ENCODE measurements around the gene ALDH2.
"Not testable (repeated sequence)": the region's sequence is repeated elsewhere in the genome, so short reads cannot be mapped to it uniquely, and the experiment has no call there.

ALDH2 gene

GRCh38 chr12:111766608-111767361, at the start of gene ALDH2:
ALDH2 (plus strand) TSS chr12:111766933; CDS start chr12:111766983, 50 bp downstream.
- Histone ChIP-seq H3K27ac (ENCODE audit: low read depth, low read length) (peak within 1 kb of the TSS; percentile 78), H3K27me3 (ENCODE audit: control insufficient read depth, insufficient read depth, low read length) (no peaks in the 10 kb centered on the region), H3K36me3 (ENCODE audit: control insufficient read depth, insufficient read depth, low read length) (no peaks in the 10 kb centered on the region), H3K4me1 (ENCODE audit: control insufficient read depth, insufficient read depth, low read length) (peaks cover 13% of the 10 kb centered on the region), H3K4me3 (ENCODE audit: low read length) (peak within 1 kb of the TSS; percentile 91), H3K9ac (ENCODE audit: low read length) (peak within 1 kb of the TSS; percentile 67)

- not testable (repeated sequence) for H3K9ac ChIP-seq (ENCODE audit: low read length); H3K27me3 ChIP-seq (ENCODE audit: control insufficient read depth, insufficient read depth, low read length); H3K36me3 ChIP-seq (ENCODE audit: control insufficient read depth, insufficient read depth, low read length); H3K4me1 ChIP-seq (ENCODE audit: control insufficient read depth, insufficient read depth, low read length); H3K4me3 ChIP-seq (ENCODE audit: low read length); H3K27ac ChIP-seq (ENCODE audit: low read depth, low read length)
These were observed 47.4 kb upstream of the ALDH2 start for GRCh38 chr12:111719316-111719715.

- peaks cover 6% of the 10 kb centered on the region for H3K36me3 ChIP-seq (ENCODE audit: control insufficient read depth, insufficient read depth, low read length)
- no peak overlapping the region for H3K4me3 ChIP-seq (ENCODE audit: low read length)
- H3K4me1 ChIP-seq (ENCODE audit: control insufficient read depth, insufficient read depth, low read length): peaks cover 7% of the 10 kb centered on the region
- H3K27me3 ChIP-seq (ENCODE audit: control insufficient read depth, insufficient read depth, low read length): no peaks in the 10 kb centered on the region
- H3K9ac ChIP-seq (ENCODE audit: low read length): no peak overlapping the region
- H3K27ac ChIP-seq (ENCODE audit: low read depth, low read length): no peak overlapping the region
These were observed 46.3 kb upstream of the ALDH2 start for GRCh38 chr12:111720457-111720856.

GRCh38 chr12:111723646-111724360, 42.9 kb upstream of the ALDH2 start:
- not testable (repeated sequence) for H3K27ac ChIP-seq (ENCODE audit: low read depth, low read length); H3K9ac ChIP-seq (ENCODE audit: low read length); H3K36me3 ChIP-seq (ENCODE audit: control insufficient read depth, insufficient read depth, low read length); H3K27me3 ChIP-seq (ENCODE audit: control insufficient read depth, insufficient read depth, low read length); H3K4me1 ChIP-seq (ENCODE audit: control insufficient read depth, insufficient read depth, low read length); H3K4me3 ChIP-seq (ENCODE audit: low read length)

- peaks cover 9% of the 10 kb centered on the region for H3K36me3 ChIP-seq (ENCODE audit: control insufficient read depth, insufficient read depth, low read length)
These were observed 37.9 kb upstream of the ALDH2 start for GRCh38 chr12:111728795-111729194.

DNA sequence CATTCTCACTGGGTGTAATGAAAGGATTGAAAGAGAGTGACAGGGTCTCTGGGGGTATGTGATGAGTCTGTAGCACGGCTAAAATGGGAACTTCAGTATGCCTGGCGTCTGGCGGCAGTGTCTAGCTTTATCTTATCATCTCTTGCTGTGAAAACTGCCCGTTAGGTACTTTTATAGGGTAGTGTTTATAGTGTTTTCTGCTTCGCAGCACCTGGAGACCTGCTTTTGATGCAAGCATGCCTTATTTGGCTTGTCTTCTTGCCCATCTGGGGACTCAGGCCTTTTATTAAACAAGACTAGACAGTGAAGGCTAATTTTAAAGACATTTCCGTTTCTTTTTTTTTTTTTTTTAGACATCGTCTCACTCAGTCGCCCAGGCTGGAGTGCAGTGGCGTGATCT, 36.3 kb upstream of the ALDH2 start:
- no peak overlapping the region for H3K4me3 ChIP-seq (ENCODE audit: low read length)
- no peaks in the 10 kb centered on the region for H3K4me1 ChIP-seq (ENCODE audit: control insufficient read depth, insufficient read depth, low read length)
- no peak overlapping the region for H3K27ac ChIP-seq (ENCODE audit: low read depth, low read length)
- H3K9ac ChIP-seq (ENCODE audit: low read length): no peak overlapping the region
- H3K36me3 ChIP-seq (ENCODE audit: control insufficient read depth, insufficient read depth, low read length): peaks cover 9% of the 10 kb centered on the region
- no peaks in the 10 kb centered on the region for H3K27me3 ChIP-seq (ENCODE audit: control insufficient read depth, insufficient read depth, low read length)

More at GRCh38 chr12:111728795-111729194, 37.9 kb upstream of the ALDH2 start:
- Histone ChIP-seq H3K27me3 (ENCODE audit: control insufficient read depth, insufficient read depth, low read length) (no peaks in the 10 kb centered on the region), H3K9ac (ENCODE audit: low read length) (no peak overlapping the region), H3K4me1 (ENCODE audit: control insufficient read depth, insufficient read depth, low read length) (no peaks in the 10 kb centered on the region), H3K4me3 (ENCODE audit: low read length) (no peak overlapping the region), H3K27ac (ENCODE audit: low read depth, low read length) (no peak overlapping the region)

GRCh38 chr12:111732786-111733185, 33.9 kb upstream of the ALDH2 start:
- Histone ChIP-seq H3K4me3 (ENCODE audit: low read length) (no peak overlapping the region), H3K9ac (ENCODE audit: low read length) (no peak overlapping the region), H3K4me1 (ENCODE audit: control insufficient read depth, insufficient read depth, low read length) (no peaks in the 10 kb centered on the region), H3K36me3 (ENCODE audit: control insufficient read depth, insufficient read depth, low read length) (peaks cover 8% of the 10 kb centered on the region), H3K27ac (ENCODE audit: low read depth, low read length) (no peak overlapping the region), H3K27me3 (ENCODE audit: control insufficient read depth, insufficient read depth, low read length) (no peaks in the 10 kb centered on the region)

GRCh38 chr12:111733340-111733915, 33.3 kb upstream of the ALDH2 start:
- H3K9ac ChIP-seq (ENCODE audit: low read length): no peak overlapping the region
- H3K36me3 ChIP-seq (ENCODE audit: control insufficient read depth, insufficient read depth, low read length): peaks cover 5% of the 10 kb centered on the region
- no peaks in the 10 kb centered on the region for H3K27me3 ChIP-seq (ENCODE audit: control insufficient read depth, insufficient read depth, low read length)
- H3K4me3 ChIP-seq (ENCODE audit: low read length): no peak overlapping the region
- H3K27ac ChIP-seq (ENCODE audit: low read depth, low read length): no peak overlapping the region
- no peaks in the 10 kb centered on the region for H3K4me1 ChIP-seq (ENCODE audit: control insufficient read depth, insufficient read depth, low read length)

DNA sequence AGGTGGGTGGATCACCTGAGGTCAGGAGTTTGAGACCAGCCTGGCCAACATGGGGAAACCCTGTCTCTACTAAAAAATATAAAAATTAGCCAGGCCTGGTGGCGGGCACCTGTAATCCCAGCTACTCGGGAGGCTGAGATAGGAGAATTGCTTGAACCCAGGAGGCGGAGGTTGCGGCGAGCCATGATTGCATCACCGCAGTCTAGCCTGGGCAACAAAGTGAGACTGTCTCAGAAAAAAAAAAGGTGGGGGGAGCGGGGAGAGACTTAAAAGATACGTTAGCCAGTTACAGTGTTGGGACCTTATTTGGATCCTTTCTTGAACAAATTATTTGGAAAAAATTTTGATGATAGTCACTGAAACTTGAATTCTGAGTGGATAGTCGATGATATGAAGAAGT, 27.2 kb upstream of the ALDH2 start:
- H3K4me3 ChIP-seq (ENCODE audit: low read length); H3K27ac ChIP-seq (ENCODE audit: low read depth, low read length); H3K9ac ChIP-seq (ENCODE audit: low read length); H3K36me3 ChIP-seq (ENCODE audit: control insufficient read depth, insufficient read depth, low read length); H3K4me1 ChIP-seq (ENCODE audit: control insufficient read depth, insufficient read depth, low read length); H3K27me3 ChIP-seq (ENCODE audit: control insufficient read depth, insufficient read depth, low read length): not testable (repeated sequence)

DNA sequence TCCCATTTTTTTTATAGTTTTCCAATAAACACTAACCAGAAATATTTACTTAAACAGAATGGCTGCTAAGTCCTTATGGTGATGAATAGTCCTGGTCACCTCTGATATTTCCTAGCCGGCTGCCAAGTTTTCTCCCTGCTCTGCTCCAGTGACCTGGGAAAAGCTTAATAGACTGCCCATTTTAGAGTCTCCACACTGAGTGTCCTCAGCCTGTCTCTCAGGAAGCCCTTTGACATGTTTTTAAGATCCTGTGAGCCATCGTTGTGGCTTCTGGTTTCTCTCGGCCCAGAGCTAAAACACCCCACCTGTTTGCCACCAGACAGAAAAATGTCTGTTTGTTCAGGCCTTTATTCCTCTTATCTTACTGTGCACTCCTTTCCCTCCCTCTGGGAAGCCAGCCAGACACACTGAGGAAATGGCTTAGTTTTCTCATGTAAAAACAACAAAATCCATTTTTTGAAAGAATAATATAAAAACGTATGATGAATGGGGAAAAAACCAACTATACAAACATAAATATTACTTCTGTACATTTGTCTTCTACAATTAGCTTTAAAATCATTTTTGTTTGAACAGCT, 25.4 kb upstream of the ALDH2 start:
- Histone ChIP-seq H3K27me3 (ENCODE audit: control insufficient read depth, insufficient read depth, low read length) (no peaks in the 10 kb centered on the region), H3K4me1 (ENCODE audit: control insufficient read depth, insufficient read depth, low read length) (peaks cover 8% of the 10 kb centered on the region), H3K9ac (ENCODE audit: low read length) (no peak overlapping the region), H3K4me3 (ENCODE audit: low read length) (no peak overlapping the region), H3K36me3 (ENCODE audit: control insufficient read depth, insufficient read depth, low read length) (peaks cover 13% of the 10 kb centered on the region), H3K27ac (ENCODE audit: low read depth, low read length) (no peak overlapping the region)

DNA sequence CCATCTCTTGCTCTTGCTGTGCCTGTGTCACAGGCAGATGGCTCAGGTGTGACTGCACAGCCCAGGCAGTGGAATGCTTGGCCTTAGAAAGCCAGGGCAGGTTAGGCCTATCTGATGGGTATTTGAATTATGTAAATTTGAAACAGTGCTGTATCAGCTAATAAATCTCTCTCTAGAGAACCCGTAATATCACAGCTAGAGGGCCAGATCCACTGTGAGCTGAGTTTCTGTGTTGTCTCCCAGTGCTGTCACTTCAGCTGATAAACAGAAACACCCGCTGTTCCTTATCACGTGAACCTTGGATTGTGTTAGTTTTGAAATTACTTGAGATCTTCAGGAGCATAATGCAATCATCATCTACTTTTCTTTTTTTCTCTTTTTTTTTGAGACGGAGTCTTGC, 21.5 kb upstream of the ALDH2 start:
- no peak overlapping the region for H3K27ac ChIP-seq (ENCODE audit: low read depth, low read length)
- H3K4me1 ChIP-seq (ENCODE audit: control insufficient read depth, insufficient read depth, low read length): peaks cover 8% of the 10 kb centered on the region
- H3K27me3 ChIP-seq (ENCODE audit: control insufficient read depth, insufficient read depth, low read length): no peaks in the 10 kb centered on the region
- H3K36me3 ChIP-seq (ENCODE audit: control insufficient read depth, insufficient read depth, low read length): peaks cover 25% of the 10 kb centered on the region
- no peak overlapping the region for H3K9ac ChIP-seq (ENCODE audit: low read length)
- no peak overlapping the region for H3K4me3 ChIP-seq (ENCODE audit: low read length)

DNA sequence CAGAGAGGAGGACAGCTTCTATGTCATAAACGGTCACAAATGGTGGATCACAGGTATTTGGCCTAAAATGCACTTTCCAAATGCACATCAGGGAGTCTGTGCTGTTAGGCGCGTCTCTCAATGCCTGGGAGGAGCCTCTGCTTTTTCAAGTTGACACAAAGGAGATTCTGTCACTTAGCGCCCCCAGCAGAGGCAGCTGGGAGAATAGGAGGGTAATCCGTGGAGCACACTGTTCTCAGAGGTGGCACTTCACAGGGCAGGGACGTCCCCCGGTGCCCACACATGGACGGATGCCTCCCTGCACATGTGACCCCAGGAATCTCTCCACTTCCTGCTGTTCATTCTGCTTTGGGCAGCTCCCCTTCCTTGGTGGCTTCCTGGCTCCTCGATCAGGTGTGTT, 19.4 kb upstream of the ALDH2 start:
- Histone ChIP-seq H3K4me1 (ENCODE audit: control insufficient read depth, insufficient read depth, low read length) (no peaks in the 10 kb centered on the region), H3K4me3 (ENCODE audit: low read length) (no peak overlapping the region), H3K27ac (ENCODE audit: low read depth, low read length) (no peak overlapping the region), H3K27me3 (ENCODE audit: control insufficient read depth, insufficient read depth, low read length) (no peaks in the 10 kb centered on the region), H3K36me3 (ENCODE audit: control insufficient read depth, insufficient read depth, low read length) (peaks cover 25% of the 10 kb centered on the region), H3K9ac (ENCODE audit: low read length) (no peak overlapping the region)

Measured in rectal smooth muscle tissue (tissue), 1 donor.